Fibroblast of lung (primary cell): ENCODE data around the gene PTPN22. TPM values are rescaled to one million over a fixed set of nuclear protein-coding genes. Genes with fewer than 3 reads are reported as not detected.

Experiments used
- DNase-seq, 2 donors: peaks; one replicate each; pipeline versions ENCODE4 v3.0.0 to v3.0.0-alpha.2; 2010; ENCODE audit warnings: low read depth in 2 of 2
- H2AFZ ChIP-seq: 2 replicates; pipeline ENCODE4 v1.5.1; 2012; ENCODE audit warnings: low read length, control low read depth, inconsistent platforms
- H3K27ac ChIP-seq: 2 replicates; pipeline ENCODE4 v1.5.1; 2011; ENCODE audit warnings: low read length, control low read depth; ENCODE audit not compliant: insufficient read depth
- H3K27me3 ChIP-seq: 2 replicates; pipeline ENCODE4 v1.5.1; 2011; ENCODE audit warnings: mild to moderate bottlenecking, low read length; ENCODE audit not compliant: control insufficient read depth, insufficient read depth
- H3K36me3 ChIP-seq: 2 replicates; pipeline ENCODE4 v1.5.1; 2011; ENCODE audit warnings: low read length; ENCODE audit not compliant: control insufficient read depth, insufficient read depth
- H3K4me1 ChIP-seq: 2 replicates; pipeline ENCODE4 v1.5.1; 2011; ENCODE audit warnings: low read length; ENCODE audit not compliant: control insufficient read depth, insufficient read depth; ENCODE audit errors: extremely low read depth
- H3K4me2 ChIP-seq: 2 replicates; pipeline ENCODE4 v1.5.1; 2011; ENCODE audit warnings: low read length, control low read depth; ENCODE audit not compliant: insufficient read depth; ENCODE audit errors: extremely low read depth
- H3K4me3 ChIP-seq, 4 experiments: fragments of 200-600 bp in 1 of 4; sonication (generic) in 1 of 4; replicated peaks in 1 of 4; 2 replicates each; pipeline ENCODE4 v1.5.1; 2011 to 2016; ENCODE audit warnings: low read length in 4 of 4, low read depth in 3 of 4, mild to moderate bottlenecking in 3 of 4, control low read depth in 2 of 4, inconsistent platforms in 1 of 4, mixed read lengths in 1 of 4; ENCODE audit not compliant: insufficient read depth in 1 of 4; ENCODE audit errors: control extremely low read depth in 1 of 4
- H3K79me2 ChIP-seq: 2 replicates; pipeline ENCODE4 v1.5.1; 2012; ENCODE audit warnings: mild to moderate bottlenecking, low read length, inconsistent platforms; ENCODE audit not compliant: control insufficient read depth, insufficient read depth
- H3K9ac ChIP-seq: 2 replicates; pipeline ENCODE4 v1.5.1; 2011; ENCODE audit warnings: mild to moderate bottlenecking, low read length, control low read depth; ENCODE audit not compliant: insufficient read depth
- H3K9me3 ChIP-seq: 2 replicates; pipeline ENCODE4 v1.5.1; 2012; ENCODE audit warnings: low read depth, low read length; ENCODE audit not compliant: control insufficient read depth, insufficient read depth
- H4K20me1 ChIP-seq: 2 replicates; pipeline ENCODE4 v1.5.1; 2011; ENCODE audit warnings: low read length; ENCODE audit not compliant: control insufficient read depth, insufficient read depth; ENCODE audit errors: extremely low read depth
- CTCF ChIP-seq, 2 donors: IDR thresholded peaks in 1 of 2; conservative IDR thresholded peaks in 1 of 2; 1 replicate in 1 of 2; 2 replicates in 1 of 2; pipeline ENCODE4 v1.5.1; 2011 to 2012; ENCODE audit warnings: low read length in 2 of 2, control low read depth in 1 of 2, inconsistent platforms in 1 of 2, low read depth in 1 of 2, mild to moderate bottlenecking in 1 of 2
- EZH2 ChIP-seq: IDR thresholded peaks from 2 replicates; pipeline ENCODE4 v1.5.1; 2012; ENCODE audit warnings: low read length, control low read depth, mild to moderate bottlenecking; ENCODE audit errors: missing control alignments
- polyA plus RNA-seq, 2 donors: library from polyadenylated mRNA; depleted of rRNA in 1 of 2; stranded (reverse) in 1 of 2; unstranded in 1 of 2; fragments of >200 nt; gene quantifications; 2 replicates each; pipeline ENCODE4 v1.2.1, GENCODE V29; 2011 to 2012; ENCODE audit warnings: missing spikeins in 1 of 2
- total RNA-seq: library from RNA; depleted of rRNA; stranded (reverse); fragments of >200 nt; gene quantifications from 2 replicates; pipeline ENCODE4 v1.2.1, GENCODE V29; 2014

The PTPN22 gene
- total and polyA plus RNA-seq, 2 donors (not counting 1 experiment from before 2014, with no cell fraction given): 0.10 to 0.33 TPM

GRCh38 chr1:113830039-113830438 lies 41.5 kb downstream of the PTPN22 start:
- no peak overlapping the region for H2AFZ ChIP-seq
- H3K36me3 ChIP-seq: no peaks in the 10 kb centered on the region
- H3K27ac ChIP-seq: no peak overlapping the region
- H3K9ac ChIP-seq: no peak overlapping the region
- H3K4me2 ChIP-seq: no peak overlapping the region
- H3K4me1 ChIP-seq: no peaks in the 10 kb centered on the region
- TF ChIP-seq CTCF (conservative IDR thresholded peaks at IDR 0.05 in 1 of 2, IDR thresholded peaks at IDR 0.05 in 1 of 2; ENCODE audit: low read depth in 1 of 2, low read length in 2 of 2) (no peak), EZH2 (no peak)
- peak in 1 of 2 donors; percentile 55 for DNase-seq
- no peaks in the 10 kb centered on the region for H3K27me3 ChIP-seq
- no peaks in the 10 kb centered on the region for H3K79me2 ChIP-seq
- H4K20me1 ChIP-seq: no peaks in the 10 kb centered on the region
- no peaks in the 10 kb centered on the region for H3K9me3 ChIP-seq
- no peak overlapping the region for H3K4me3 ChIP-seq

- Histone ChIP-seq H3K27me3 (no peaks in the 10 kb centered on the region), H3K9ac (no peak overlapping the region), H3K4me1 (no peaks in the 10 kb centered on the region), H3K79me2 (no peaks in the 10 kb centered on the region), H2AFZ (no peak overlapping the region), H3K4me3 (no peak overlapping the region), H3K36me3 (no peaks in the 10 kb centered on the region), H3K27ac (no peak overlapping the region), H3K4me2 (no peak overlapping the region), H4K20me1 (no peaks in the 10 kb centered on the region), H3K9me3 (no peaks in the 10 kb centered on the region)
- no peak for DNase-seq
- TF ChIP-seq CTCF (conservative IDR thresholded peaks at IDR 0.05 in 1 of 2, IDR thresholded peaks at IDR 0.05 in 1 of 2; ENCODE audit: low read depth in 1 of 2, low read length in 2 of 2): no peak
- no peak for TF ChIP-seq EZH2
Measured at GRCh38 chr1:113821916-113822315, 49.6 kb downstream of the PTPN22 start.

GRCh38 chr1:113818578-113818977 lies 52.9 kb downstream of the PTPN22 start:
- H3K4me2 ChIP-seq: no peak overlapping the region
- H3K9me3 ChIP-seq: no peaks in the 10 kb centered on the region
- H2AFZ ChIP-seq: no peak overlapping the region
- H3K4me1 ChIP-seq: no peaks in the 10 kb centered on the region
- no peak overlapping the region for H3K27ac ChIP-seq
- no peaks in the 10 kb centered on the region for H3K36me3 ChIP-seq
- TF ChIP-seq CTCF (conservative IDR thresholded peaks at IDR 0.05 in 1 of 2, IDR thresholded peaks at IDR 0.05 in 1 of 2; ENCODE audit: low read depth in 1 of 2, low read length in 2 of 2) (no peak), EZH2 (no peak)
- DNase-seq: no peak
- H3K79me2 ChIP-seq: no peaks in the 10 kb centered on the region
- no peaks in the 10 kb centered on the region for H4K20me1 ChIP-seq
- no peak overlapping the region for H3K4me3 ChIP-seq
- no peaks in the 10 kb centered on the region for H3K27me3 ChIP-seq
- H3K9ac ChIP-seq: no peak overlapping the region
